HEK293 (cell line): Measurements from ENCODE around the gene ADIRF.
"Not testable (repeated sequence)": the region's sequence is repeated elsewhere in the genome, so short reads cannot be mapped to it uniquely, and the experiment has no call there.

Experiments used
- CTCF ChIA-PET: fragments of 350-600 bp; formaldehyde crosslinking; extraction: SDS; loops from one replicate; lab custom pipeline; 2021; ENCODE audit warnings: antibody characterized with exemption; lab: Yijun Ruan, JAX
- POLR2A ChIA-PET: fragments of 300-600 bp; formaldehyde crosslinking; extraction: SDS; loops from one replicate; lab custom pipeline; 2020; ENCODE audit warnings: antibody characterized with exemption, inconsistent platforms; lab: Yijun Ruan, JAX
- H3K27ac ChIP-seq: fragments of 200-500 bp; sonication (Bioruptor generic); 2 replicates; pipeline ENCODE4 v1.5.1; 2014; ENCODE audit warnings: low read depth, low read length, control low read depth, inconsistent platforms; ENCODE audit errors: extremely low read depth
- H3K36me3 ChIP-seq, 2 experiments: fragments of 200-500 bp in 1 of 2; sonication (Bioruptor generic) in 1 of 2; 1 replicate in 1 of 2; 2 replicates in 1 of 2; pipeline ENCODE4 v1.5.1; 2014 to 2017; ENCODE audit warnings: inconsistent platforms in 2 of 2, low read length in 2 of 2; ENCODE audit not compliant: control insufficient read depth in 2 of 2, insufficient read depth in 1 of 2
- H3K4me1 ChIP-seq: fragments of 200-500 bp; sonication (Bioruptor generic); 2 replicates; pipeline ENCODE4 v1.5.1; 2014; ENCODE audit warnings: mild to moderate bottlenecking, low read length, inconsistent platforms; ENCODE audit not compliant: control insufficient read depth, insufficient read depth
- H3K4me3 ChIP-seq: 2 replicates; pipeline ENCODE4 v1.5.1; 2011; ENCODE audit warnings: low read depth, mild to moderate bottlenecking, control low read depth, low read length, moderate library complexity
- H3K9me3 ChIP-seq: fragments of 200-500 bp; sonication (Bioruptor generic); 2 replicates; pipeline ENCODE4 v1.5.1; 2014; ENCODE audit warnings: low read depth, low read length, inconsistent platforms; ENCODE audit not compliant: control insufficient read depth, insufficient read depth
- GLIS1 ChIP-seq: fragments of 450-650 bp; formaldehyde crosslinking; IDR thresholded peaks from 2 replicates; pipeline ENCODE4 v1.5.1; 2016; ENCODE audit warnings: missing biosample characterization, missing genetic modification characterization
- RBAK ChIP-seq: fragments of 450-650 bp; formaldehyde crosslinking; IDR thresholded peaks from 2 replicates; pipeline ENCODE4 v1.5.1; 2016; ENCODE audit warnings: missing biosample characterization, missing genetic modification characterization
- SP2 ChIP-seq: fragments of 450-650 bp; formaldehyde crosslinking; IDR thresholded peaks from 2 replicates; pipeline ENCODE4 v1.5.1; 2016; ENCODE audit warnings: missing biosample characterization, missing genetic modification characterization
- ZNF112 ChIP-seq: fragments of 450-650 bp; formaldehyde crosslinking; IDR thresholded peaks from 2 replicates; pipeline ENCODE4 v1.5.0; 2017; ENCODE audit warnings: missing biosample characterization, missing genetic modification characterization
- ZNF2 ChIP-seq: fragments of 450-650 bp; formaldehyde crosslinking; IDR thresholded peaks from 2 replicates; pipeline ENCODE4 v1.5.1; 2016; ENCODE audit warnings: missing biosample characterization, missing genetic modification characterization
- ZNF248 ChIP-seq: fragments of 450-650 bp; formaldehyde crosslinking; IDR thresholded peaks from 2 replicates; pipeline ENCODE4 v1.5.1; 2017; ENCODE audit warnings: missing biosample characterization, missing genetic modification characterization
- ZNF335 ChIP-seq: fragments of 450-650 bp; formaldehyde crosslinking; conservative IDR thresholded peaks from 2 replicates; pipeline ENCODE4 v1.5.1; 2016; ENCODE audit warnings: missing biosample characterization, missing genetic modification characterization
- ZNF473 ChIP-seq: fragments of 450-650 bp; formaldehyde crosslinking; IDR thresholded peaks from 2 replicates; pipeline ENCODE4 v1.5.1; 2017; ENCODE audit warnings: missing biosample characterization, missing genetic modification characterization
- ZNF623 ChIP-seq: fragments of 450-650 bp; formaldehyde crosslinking; IDR thresholded peaks from 2 replicates; pipeline ENCODE4 v1.5.1; 2016; ENCODE audit warnings: missing biosample characterization, missing genetic modification characterization
- ZNF785 ChIP-seq: fragments of 450-650 bp; formaldehyde crosslinking; IDR thresholded peaks from 2 replicates; pipeline ENCODE4 v1.5.1; 2016; ENCODE audit warnings: missing biosample characterization, missing genetic modification characterization
- ZSCAN30 ChIP-seq: fragments of 450-650 bp; IDR thresholded peaks from 2 replicates; pipeline ENCODE4 v1.5.1; 2018; ENCODE audit warnings: missing biosample characterization, mild to moderate bottlenecking, missing genetic modification characterization, moderate library complexity
- TF ChIP-seq, protein P1 (sequence below): fragments of 450-650 bp; formaldehyde crosslinking; IDR thresholded peaks from 2 replicates; pipeline ENCODE4 v1.5.0; 2017; ENCODE audit warnings: missing biosample characterization, missing genetic modification characterization, borderline replicate concordance
- TF ChIP-seq, protein P2 (sequence below): fragments of 450-650 bp; formaldehyde crosslinking; IDR thresholded peaks from 2 replicates; pipeline ENCODE4 v1.5.1; 2016; ENCODE audit warnings: missing biosample characterization, missing genetic modification characterization
- TF ChIP-seq, protein P3 (sequence below): fragments of 450-650 bp; formaldehyde crosslinking; optimal IDR thresholded peaks from 2 replicates; pipeline ENCODE3; 2016; ENCODE audit warnings: missing biosample characterization, mild to moderate bottlenecking, missing genetic modification characterization
- TF ChIP-seq, protein P4 (sequence below): fragments of 450-650 bp; formaldehyde crosslinking; IDR thresholded peaks from 2 replicates; pipeline ENCODE4 v1.5.1; 2016; ENCODE audit warnings: missing biosample characterization, missing genetic modification characterization

Gene ADIRF

DNA sequence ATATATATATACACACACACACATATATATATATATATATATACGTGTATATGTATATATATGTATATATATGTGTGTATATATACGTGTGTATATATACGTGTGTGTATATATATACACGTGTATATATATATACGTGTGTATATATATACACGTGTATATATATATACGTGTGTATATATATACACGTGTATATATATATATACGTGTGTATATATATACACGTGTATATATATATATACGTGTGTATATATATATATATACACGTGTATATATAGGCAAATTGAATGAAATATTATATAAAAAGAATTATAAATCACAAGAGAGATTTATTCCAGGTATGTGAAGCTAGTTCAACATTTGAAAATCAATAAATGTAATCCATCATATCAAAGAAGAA lies 23.1 kb downstream of the ADIRF start:
- CTCF ChIA-PET, POLR2A ChIA-PET, H3K27ac ChIP-seq: not testable (repeated sequence)

DNA sequence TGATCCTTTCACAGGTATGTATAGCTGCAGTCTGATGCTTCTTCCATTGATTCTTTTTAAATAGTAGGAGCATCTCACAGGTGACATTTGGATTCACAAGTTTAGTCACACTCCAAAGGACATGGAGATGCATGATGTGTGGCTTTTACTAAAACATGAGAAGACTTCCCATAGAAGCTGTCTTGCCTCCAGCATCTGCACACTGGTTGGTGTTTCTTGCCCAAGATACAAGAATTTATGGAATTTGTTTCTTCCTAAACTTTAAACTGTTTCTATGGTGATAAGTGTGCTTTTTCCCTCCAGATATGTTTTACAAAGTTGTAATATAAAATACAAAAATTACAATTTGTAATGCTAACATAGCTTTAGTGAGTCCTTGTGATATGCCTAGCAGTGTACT lies 24.2 kb downstream of the ADIRF start:
- Histone ChIP-seq H3K36me3 (no peaks in the 10 kb centered on the region), H3K27ac (no peak overlapping the region), H3K9me3 (no peaks in the 10 kb centered on the region), H3K4me3 (no peak overlapping the region), H3K4me1 (peaks cover 7% of the 10 kb centered on the region; the same call in 1 of the 2 replicates)
- ChIA-PET CTCF (no interaction called here), POLR2A (no interaction called here)
- TF ChIP-seq ZSCAN30 (tag by site-specific recombination) (no peak), ZNF785 (tag by site-specific recombination) (no peak), SP2 (tag by site-specific recombination) (no peak), GLIS1 (tag by site-specific recombination) (no peak), ZNF473 (tag by site-specific recombination) (no peak), ZNF112 (tag by site-specific recombination) (no peak), ZNF248 (no peak), ZNF335 (tag by site-specific recombination) (no peak)
- TF ChIP-seq, protein P1, sequence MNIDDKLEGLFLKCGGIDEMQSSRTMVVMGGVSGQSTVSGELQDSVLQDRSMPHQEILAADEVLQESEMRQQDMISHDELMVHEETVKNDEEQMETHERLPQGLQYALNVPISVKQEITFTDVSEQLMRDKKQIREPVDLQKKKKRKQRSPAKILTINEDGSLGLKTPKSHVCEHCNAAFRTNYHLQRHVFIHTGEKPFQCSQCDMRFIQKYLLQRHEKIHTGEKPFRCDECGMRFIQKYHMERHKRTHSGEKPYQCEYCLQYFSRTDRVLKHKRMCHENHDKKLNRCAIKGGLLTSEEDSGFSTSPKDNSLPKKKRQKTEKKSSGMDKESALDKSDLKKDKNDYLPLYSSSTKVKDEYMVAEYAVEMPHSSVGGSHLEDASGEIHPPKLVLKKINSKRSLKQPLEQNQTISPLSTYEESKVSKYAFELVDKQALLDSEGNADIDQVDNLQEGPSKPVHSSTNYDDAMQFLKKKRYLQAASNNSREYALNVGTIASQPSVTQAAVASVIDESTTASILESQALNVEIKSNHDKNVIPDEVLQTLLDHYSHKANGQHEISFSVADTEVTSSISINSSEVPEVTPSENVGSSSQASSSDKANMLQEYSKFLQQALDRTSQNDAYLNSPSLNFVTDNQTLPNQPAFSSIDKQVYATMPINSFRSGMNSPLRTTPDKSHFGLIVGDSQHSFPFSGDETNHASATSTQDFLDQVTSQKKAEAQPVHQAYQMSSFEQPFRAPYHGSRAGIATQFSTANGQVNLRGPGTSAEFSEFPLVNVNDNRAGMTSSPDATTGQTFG (tag by site-specific recombination): no peak
- TF ChIP-seq, protein P2, sequence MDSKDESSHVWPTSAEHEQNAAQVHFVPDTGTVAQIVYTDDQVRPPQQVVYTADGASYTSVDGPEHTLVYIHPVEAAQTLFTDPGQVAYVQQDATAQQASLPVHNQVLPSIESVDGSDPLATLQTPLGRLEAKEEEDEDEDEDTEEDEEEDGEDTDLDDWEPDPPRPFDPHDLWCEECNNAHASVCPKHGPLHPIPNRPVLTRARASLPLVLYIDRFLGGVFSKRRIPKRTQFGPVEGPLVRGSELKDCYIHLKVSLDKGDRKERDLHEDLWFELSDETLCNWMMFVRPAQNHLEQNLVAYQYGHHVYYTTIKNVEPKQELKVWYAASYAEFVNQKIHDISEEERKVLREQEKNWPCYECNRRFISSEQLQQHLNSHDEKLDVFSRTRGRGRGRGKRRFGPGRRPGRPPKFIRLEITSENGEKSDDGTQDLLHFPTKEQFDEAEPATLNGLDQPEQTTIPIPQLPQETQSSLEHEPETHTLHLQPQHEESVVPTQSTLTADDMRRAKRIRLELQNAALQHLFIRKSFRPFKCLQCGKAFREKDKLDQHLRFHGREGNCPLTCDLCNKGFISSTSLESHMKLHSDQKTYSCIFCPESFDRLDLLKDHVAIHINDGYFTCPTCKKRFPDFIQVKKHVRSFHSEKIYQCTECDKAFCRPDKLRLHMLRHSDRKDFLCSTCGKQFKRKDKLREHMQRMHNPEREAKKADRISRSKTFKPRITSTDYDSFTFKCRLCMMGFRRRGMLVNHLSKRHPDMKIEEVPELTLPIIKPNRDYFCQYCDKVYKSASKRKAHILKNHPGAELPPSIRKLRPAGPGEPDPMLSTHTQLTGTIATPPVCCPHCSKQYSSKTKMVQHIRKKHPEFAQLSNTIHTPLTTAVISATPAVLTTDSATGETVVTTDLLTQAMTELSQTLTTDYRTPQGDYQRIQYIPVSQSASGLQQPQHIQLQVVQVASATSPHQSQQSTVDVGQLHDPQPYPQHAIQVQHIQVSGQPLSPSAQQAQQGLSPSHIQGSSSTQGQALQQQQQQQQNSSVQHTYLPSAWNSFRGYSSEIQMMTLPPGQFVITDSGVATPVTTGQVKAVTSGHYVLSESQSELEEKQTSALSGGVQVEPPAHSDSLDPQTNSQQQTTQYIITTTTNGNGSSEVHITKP (tag by site-specific recombination): no peak
- TF ChIP-seq, protein P3, sequence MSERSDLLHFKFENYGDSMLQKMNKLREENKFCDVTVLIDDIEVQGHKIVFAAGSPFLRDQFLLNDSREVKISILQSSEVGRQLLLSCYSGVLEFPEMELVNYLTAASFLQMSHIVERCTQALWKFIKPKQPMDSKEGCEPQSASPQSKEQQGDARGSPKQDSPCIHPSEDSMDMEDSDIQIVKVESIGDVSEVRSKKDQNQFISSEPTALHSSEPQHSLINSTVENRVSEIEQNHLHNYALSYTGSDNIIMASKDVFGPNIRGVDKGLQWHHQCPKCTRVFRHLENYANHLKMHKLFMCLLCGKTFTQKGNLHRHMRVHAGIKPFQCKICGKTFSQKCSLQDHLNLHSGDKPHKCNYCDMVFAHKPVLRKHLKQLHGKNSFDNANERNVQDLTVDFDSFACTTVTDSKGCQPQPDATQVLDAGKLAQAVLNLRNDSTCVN (tag by site-specific recombination): no peak

More for the DNA sequence above, 23.1 kb downstream of the ADIRF start:
- not testable (repeated sequence) for H3K4me3 ChIP-seq, H3K36me3 ChIP-seq, H3K9me3 ChIP-seq, H3K4me1 ChIP-seq

DNA sequence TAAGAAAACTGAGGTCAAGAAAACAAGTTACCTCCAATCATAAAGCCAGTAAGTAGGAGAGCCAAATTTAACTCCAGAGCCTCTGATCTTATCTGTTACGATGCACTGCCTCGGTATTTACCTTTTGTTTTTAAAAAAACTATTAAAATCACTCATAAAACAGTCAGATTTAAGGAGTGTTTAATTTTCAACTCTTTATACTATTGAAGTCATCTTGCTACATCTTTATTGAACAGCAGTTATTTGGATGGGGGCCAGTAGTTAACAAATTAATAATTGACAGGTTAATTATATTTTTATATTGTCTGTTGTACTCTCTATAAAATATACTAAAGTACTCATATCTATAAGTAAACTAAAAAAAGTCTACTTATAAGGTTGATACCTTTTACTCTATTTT lies 24.6 kb downstream of the ADIRF start:
- POLR2A ChIA-PET: no interaction called here
- peaks cover 7% of the 10 kb centered on the region; the same call in 1 of the 2 replicates for H3K4me1 ChIP-seq
- no peaks in the 10 kb centered on the region for H3K9me3 ChIP-seq
- no peak overlapping the region for H3K4me3 ChIP-seq
- CTCF ChIA-PET: no interaction called here
- no peaks in the 10 kb centered on the region for H3K36me3 ChIP-seq
- H3K27ac ChIP-seq: no peak overlapping the region
- TF ChIP-seq ZNF2: no peak
- TF ChIP-seq, protein P4, sequence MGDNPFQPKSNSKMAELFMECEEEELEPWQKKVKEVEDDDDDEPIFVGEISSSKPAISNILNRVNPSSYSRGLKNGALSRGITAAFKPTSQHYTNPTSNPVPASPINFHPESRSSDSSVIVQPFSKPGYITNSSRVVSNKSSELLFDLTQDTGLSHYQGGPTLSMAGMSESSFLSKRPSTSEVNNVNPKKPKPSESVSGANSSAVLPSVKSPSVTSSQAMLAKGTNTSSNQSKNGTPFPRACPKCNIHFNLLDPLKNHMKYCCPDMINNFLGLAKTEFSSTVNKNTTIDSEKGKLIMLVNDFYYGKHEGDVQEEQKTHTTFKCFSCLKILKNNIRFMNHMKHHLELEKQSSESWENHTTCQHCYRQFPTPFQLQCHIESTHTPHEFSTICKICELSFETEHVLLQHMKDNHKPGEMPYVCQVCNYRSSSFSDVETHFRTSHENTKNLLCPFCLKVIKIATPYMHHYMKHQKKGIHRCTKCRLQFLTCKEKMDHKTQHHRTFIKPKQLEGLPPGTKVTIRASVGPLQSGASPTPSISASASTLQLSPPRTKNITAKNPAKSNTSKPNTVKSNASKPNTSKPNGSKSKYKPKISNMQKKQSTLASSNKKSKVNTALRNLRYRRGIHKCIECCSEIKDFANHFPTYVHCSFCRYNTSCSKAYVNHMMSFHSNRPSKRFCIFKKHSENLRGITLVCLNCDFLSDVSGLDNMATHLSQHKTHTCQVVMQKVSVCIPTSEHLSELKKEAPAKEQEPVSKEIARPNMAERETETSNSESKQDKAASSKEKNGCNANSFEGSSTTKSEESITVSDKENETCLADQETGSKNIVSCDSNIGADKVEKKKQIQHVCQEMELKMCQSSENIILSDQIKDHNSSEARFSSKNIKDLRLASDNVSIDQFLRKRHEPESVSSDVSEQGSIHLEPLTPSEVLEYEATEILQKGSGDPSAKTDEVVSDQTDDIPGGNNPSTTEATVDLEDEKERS: no peak
- TF ChIP-seq RBAK (tag by site-specific recombination): no peak
- TF ChIP-seq ZNF623: no peak
- TF ChIP-seq, all 188 proteins: peak for 0

DNA sequence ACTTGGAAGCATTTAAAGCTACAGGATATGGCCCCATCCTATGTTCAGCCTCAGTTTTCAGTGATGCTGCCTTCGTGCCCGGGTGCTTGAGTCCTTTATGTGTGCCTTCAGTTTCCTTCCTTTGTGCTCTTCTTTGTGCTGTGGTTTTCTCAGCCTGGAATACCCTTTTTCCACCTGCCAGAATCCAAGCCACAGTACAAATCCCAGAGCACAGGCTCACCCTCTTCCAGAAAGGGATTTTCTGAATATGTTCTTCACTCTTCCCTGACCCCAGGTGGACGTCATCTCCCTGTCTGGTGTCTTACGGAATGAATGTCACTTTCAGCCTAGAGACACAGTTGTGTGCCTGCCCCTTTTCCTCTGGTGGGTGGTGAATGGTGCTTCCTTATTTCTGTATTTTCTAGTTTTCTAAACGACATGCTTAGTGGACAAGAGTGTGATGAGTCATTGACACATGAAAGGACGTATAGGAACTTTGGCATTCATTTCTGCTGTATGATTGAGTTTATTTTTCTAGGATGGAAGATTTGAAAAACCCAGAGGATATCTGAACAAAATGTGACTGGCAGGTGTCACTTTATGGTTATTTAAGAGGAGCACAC lies 31.6 kb downstream of the ADIRF start:
- CTCF ChIA-PET, H3K36me3 ChIP-seq, H3K9me3 ChIP-seq, POLR2A ChIA-PET, H3K4me1 ChIP-seq, H3K4me3 ChIP-seq, H3K27ac ChIP-seq: not testable (repeated sequence)
